HG03432 (cell line): ENCODE results near the gene IGSF8.

Source experiments
- ATAC-seq: cut with Tn5 transposase; IDR thresholded peaks from one replicate; pipeline ENCODE4 v1.9.1; 2021; ENCODE audit warnings: mild to moderate bottlenecking, moderate library complexity; ENCODE audit not compliant: unreplicated experiment

The IGSF8 gene, protein sequence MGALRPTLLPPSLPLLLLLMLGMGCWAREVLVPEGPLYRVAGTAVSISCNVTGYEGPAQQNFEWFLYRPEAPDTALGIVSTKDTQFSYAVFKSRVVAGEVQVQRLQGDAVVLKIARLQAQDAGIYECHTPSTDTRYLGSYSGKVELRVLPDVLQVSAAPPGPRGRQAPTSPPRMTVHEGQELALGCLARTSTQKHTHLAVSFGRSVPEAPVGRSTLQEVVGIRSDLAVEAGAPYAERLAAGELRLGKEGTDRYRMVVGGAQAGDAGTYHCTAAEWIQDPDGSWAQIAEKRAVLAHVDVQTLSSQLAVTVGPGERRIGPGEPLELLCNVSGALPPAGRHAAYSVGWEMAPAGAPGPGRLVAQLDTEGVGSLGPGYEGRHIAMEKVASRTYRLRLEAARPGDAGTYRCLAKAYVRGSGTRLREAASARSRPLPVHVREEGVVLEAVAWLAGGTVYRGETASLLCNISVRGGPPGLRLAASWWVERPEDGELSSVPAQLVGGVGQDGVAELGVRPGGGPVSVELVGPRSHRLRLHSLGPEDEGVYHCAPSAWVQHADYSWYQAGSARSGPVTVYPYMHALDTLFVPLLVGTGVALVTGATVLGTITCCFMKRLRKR

DNA sequence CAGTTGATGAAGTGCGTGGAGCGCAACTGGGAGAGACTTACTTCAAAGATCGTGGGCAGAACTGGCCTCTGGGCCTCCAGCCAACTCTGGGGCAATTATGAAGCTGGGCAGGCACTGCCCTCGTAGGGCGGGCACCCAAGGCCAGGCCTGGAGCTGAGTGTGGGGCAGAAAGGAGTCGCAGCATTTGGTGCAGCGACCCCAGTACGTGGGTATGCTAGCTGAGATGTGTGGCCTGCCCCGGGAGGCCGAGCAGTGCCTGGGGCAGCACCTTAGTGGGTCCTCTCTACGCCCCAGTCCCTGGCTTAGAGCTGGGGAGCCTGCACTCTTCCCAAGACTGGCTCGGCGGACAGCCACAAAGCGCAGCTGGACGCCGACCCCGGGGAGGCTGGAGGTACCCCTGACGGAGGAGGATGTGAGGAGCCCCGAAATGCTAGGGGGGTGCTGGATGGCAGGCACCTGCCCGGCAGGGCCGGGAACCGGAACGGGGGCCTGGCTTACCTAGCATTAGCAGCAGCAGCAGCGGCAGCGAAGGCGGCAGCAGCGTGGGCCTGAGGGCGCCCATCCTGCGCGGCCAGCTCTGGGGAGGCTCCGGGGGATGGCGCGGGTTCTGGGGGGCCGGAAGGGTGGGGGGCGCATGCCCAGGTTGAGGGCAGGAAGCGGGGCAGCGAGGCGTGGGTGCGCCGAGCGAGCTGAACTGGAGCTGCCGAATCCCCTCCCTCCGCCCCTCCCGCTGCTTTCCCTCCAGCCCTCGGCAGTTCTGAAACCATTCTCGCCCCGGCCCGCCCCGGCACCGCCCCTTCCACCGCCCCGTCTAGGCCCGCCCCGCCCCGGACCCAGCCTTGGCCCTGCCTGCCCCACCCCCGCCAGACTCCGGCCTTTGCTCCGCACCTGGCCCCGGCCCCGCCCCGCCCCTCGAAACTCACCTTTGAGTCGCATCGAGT lies at the start of gene IGSF8:
Gene IGSF8, minus strand, starts transcription at position 709 of the 941 bp plus-strand sequence. Its CDS starts 147 bp downstream, at position 562.
- peak; percentile 59 for ATAC-seq

DNA sequence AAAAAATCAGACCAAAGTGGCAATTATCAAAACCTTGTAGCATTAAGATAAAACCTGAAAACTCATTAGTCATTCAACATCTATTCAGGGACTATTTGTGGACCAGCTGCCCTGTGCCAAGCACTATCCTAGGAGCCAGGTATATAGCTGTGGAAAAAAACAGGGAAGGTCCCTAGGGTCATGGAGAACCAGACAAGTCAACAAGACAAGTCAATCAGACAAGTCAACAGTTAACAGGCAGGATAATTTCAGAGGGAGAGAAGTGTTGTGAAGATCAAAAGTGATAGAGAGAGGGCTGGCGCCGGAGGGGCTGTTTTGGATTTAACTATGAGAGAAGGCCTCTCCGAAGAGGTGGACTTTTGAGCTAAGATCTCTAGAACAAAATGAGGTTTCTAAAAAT lies 49.7 kb upstream of the IGSF8 start:
- ATAC-seq, result no peak

DNA sequence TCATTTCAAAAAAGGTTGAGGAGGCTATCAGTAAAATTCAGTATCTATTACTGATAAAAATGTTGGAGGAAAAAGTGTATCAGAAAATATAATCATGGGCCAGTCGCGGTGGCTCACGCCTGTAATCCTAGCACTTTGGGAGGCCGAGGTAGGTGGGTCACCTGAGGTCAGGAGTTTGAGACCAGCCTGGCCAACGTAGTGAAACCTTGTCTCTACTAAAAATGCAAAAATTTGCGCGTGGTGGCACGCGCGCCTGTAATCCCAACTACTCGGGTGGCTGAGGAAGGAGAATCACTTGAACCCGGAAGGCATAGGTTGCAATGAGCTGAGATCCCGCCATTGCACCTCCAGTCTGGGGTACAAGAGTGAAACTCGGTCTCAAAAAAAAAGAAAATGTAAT lies 47.7 kb upstream of the IGSF8 start:
- no peak for ATAC-seq

DNA sequence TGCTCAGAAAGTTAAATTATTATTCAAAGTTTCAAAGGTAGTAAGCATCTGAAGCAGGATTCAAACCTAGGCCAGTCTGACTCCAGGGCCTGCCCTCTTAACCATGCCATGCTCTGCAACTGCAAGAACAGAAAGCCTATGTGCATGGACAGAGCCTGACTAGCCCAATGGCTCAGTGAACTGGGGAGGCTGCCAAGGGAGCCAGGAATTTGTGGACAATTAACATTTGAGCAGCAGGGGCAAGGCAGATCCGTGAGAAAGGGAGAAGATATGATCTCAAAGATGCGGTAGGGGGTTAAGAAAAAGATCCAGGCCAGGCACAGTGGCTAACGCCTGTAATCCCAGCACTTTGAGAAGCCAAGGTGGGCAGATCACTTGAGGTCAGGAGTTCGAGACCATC lies 46.5 kb upstream of the IGSF8 start:
- ATAC-seq, result no peak

DNA sequence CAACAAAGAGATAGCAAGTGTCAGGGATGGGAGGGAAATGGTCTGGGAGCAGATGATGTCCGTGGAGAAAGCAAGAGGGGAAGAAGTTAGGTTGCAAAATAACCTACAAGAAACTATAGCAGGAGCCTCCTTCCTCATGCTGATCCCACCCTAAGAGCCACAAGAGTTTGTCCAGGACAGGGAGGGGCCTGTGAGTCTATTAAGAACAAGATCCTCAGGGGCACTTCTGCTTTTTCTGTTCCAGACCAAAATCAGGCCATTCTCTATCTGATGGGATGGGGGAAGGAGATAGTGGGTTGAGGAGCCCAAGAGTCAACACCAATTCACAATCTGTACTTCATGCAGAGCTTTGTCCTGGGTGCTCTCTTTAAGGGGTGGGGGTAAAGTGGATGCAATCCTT lies 45.3 kb upstream of the IGSF8 start:
- no peak for ATAC-seq

DNA sequence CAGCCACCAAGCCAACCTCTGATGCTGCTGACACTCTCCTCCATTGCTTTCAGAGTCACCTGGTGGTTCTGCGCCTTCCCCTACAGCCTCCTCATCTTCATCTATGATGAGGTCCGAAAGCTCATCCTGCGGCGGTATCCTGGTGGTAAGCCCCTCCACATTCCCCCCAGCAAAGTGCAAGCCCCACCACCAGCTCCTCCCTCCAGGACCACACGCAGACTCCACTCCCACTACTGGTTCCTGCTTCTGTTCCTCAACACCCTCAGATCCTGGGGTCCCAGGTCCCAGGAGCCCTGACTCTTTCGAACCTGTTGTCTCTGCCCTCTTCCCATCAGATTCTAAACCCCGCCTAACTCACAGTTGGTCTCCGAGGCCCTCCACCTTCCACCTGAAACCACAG lies 41.4 kb upstream of the IGSF8 start:
- ATAC-seq, result no peak

DNA sequence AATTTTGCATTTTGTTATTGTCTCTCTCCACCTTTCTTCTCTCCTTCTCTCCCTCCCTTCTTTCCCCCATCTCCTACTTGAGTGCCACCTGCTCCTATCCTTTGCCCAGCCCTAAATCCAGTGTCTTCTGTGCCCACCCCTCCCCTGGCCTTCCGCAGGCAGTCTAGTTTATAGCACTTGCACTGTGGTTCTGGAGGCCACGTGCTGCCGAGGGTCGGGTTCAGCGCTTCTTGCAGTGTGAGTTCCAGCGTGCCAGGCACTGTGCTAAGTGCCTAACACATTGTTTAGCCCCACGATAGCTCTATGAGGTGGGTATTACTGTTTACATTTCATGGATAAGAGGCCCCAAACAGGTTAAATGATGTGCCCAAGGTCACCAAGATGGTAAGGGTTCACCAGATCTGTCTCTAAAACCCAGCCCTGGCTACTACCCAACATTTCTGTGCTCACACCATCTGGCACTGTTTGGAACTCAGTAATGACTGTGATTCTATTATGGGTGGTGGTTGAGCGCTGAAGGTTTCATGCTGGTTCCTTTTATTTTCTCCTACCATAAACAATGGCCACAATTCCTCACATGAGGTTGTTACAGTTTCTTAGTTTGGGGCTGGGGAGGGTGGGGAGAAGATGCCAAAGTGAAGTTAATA lies 38.9 kb upstream of the IGSF8 start:
- no peak for ATAC-seq

DNA sequence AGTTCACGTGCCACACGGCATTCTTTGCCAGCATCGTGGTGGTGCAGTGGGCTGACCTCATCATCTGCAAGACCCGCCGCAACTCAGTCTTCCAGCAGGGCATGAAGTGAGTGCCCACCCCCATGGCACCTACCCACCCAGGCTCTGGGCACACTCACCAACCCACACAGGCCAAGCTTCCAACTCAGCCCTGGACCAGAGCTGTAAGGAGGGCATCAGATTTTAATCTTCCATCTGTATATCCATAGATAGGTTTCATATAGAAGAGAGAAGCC lies 38.4 kb upstream of the IGSF8 start:
- ATAC-seq, result no peak

DNA sequence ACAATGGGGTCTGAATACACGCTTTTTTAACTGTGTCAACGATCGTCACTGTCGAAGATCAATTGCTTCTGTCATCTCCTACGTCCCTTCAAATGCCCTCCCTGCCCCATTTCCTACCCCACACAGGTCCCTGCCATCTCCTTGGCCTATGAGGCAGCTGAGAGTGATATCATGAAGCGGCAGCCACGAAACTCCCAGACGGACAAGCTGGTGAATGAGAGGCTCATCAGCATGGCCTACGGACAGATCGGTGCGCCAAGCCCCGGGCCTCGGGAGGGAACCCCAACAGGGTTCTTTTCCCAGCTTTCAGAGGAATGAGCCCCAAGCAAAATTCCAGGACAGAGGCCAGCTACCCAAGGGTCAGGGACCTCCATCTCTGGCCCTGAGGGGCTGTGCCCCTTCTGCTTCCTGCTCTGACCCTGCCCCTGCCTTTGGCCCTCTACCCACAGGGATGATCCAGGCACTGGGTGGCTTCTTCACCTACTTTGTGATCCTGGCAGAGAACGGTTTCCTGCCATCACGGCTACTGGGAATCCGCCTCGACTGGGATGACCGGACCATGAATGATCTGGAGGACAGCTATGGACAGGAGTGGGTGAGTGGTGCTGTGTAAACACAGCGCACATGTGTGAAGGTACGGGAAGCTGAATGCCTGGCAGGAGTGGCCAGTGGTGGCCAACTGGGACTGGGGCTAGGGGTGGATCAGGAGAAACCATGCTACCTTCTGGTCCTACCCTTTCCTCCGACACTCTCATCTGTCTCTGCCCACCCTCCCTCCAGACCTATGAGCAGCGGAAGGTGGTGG lies 37.9 kb upstream of the IGSF8 start:
- ATAC-seq, result no peak

DNA sequence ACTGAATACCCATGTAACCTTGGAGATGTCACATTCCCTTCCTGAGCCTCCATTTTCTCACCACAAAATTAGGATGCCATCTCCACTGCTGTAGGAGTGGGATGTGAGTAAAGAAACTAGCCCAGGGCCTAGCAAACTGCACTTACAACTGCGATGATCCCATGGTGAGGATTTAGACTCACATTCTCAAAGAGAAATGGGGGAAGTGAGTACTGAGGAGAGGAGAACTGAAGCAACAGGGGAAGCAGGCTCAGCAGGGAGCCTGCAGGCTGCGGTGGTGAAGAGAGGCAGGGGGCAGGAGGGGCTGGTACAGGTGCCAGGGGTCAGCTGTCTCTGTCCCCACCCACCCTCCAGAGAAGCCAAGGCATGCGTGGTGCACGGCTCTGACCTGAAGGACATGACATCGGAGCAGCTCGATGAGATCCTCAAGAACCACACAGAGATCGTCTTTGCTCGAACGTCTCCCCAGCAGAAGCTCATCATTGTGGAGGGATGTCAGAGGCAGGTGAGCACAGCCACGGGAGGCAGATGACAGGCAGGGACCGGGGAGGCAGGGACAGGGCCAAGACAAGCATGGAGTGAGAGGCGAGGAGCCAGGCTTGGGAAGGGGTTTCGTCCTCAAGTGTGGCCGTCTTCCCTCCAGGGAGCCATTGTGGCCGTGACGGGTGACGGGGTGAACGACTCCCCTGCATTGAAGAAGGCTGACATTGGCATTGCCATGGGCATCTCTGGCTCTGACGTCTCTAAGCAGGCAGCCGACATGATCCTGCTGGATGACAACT lies 36.6 kb upstream of the IGSF8 start:
- no peak for ATAC-seq

DNA sequence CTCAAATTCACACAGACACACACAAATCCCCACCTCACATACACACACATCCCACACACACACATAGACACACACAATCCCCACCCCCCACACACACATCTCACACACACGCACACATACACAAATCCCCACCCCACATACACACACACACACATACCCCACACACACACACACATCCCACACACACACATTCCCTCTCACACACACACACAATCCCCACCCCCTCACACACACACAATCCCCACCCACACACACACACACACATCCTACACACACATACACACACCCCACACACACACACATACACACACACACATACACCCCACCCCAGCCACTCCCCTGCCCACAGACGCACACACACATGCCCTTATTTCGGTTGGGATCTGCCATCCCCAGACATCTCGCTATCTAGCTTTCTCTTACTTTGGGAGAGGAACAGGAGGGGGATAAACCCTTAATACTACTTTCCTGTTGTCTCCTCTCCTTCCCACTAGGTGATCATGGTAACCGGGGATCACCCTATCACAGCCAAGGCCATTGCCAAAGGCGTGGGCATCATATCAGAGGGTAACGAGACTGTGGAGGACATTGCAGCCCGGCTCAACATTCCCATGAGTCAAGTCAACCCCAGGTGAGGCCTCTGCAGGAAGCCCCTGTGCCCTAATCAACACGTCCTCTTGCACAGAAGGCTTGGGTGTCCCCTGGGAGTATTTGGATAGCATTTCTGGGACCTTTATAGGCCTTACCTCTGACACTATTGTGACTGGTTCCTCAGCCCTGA lies 35.8 kb upstream of the IGSF8 start:
- no peak for ATAC-seq

DNA sequence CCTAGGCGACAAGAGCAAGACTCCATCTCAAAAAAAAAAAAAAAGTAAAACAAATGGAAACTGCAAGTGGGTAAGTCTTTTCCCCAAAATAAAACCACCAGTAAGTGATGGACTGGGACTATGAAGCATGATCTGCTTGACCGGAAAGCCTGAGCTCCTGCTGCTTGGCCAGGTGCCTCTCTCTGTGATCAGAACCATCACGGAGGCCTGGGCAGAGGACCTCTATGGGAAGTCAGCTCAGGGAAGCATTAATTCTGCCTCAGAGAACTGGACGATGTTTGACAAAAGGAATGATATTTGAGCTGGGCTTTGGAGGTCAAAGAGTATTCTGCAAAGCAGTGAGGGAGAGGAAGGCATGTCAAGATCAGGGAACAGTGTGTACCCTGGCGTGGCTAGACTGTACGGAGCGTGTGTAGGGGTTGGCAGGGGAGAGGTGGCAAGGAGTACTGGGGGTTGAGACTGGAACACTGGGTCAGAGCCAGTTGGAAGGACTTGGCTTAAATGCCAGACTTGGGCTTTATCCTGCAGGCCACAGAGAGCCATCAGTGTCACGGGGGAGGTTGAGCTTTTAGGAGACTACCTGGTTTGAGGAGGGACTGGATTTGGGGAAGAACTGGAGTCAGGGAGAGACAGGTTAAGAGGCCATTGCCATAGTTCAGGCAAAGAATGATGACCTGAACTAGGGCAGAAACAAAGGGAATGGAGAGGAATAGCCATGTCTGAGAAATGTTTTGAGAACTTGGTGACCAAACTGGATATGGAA lies 33.6 kb upstream of the IGSF8 start:
- ATAC-seq, result no peak

DNA sequence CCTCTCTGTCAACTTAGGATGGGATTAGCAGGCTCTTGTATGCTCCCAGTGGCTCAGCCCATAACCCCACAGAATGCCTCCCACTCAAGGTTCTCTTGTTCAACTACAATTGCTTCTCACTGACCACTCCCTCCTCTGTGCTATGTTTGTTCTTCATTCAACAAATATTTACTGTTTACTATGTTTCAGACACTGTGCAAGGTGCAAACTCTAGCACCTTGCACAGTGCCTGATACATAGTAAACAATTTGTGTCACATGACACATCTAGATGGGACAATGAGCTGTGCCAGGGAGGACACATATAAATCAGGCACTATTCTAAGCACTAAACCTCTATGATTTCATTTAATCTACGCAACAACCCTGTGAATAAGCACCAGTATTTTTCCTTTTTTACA lies 32.5 kb upstream of the IGSF8 start:
- no peak for ATAC-seq

DNA sequence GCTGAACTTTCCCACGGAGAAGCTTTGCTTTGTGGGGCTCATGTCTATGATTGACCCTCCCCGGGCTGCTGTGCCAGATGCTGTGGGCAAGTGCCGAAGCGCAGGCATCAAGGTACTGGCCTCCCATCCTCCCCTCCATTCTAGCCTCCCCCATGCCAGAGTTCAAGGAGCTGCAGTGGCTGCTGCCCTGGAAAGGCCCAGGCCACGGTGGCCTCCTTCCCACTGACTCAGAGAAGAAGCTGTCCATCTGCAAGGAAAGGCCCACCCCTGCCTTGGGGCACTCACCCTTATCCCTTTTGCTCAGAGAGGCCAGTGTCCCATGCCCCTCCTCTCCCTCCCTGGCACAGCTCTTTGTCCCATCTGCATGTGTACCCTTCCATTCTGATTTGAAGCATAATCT lies 32.1 kb upstream of the IGSF8 start:
- ATAC-seq, result no peak

DNA sequence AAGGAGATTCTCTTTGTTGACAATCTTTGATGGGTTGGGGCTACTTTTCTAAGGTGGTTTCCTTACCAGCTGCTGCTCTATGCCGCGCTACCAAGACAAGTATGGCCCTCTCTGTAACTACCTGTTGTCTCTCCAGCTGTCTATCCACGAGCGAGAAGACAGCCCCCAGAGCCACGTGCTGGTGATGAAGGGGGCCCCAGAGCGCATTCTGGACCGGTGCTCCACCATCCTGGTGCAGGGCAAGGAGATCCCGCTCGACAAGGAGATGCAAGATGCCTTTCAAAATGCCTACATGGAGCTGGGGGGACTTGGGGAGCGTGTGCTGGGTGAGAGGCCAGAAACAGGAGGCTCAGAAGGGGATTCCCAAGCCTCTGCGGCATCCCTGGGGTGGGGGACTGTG lies 31.5 kb upstream of the IGSF8 start:
- no peak for ATAC-seq

DNA sequence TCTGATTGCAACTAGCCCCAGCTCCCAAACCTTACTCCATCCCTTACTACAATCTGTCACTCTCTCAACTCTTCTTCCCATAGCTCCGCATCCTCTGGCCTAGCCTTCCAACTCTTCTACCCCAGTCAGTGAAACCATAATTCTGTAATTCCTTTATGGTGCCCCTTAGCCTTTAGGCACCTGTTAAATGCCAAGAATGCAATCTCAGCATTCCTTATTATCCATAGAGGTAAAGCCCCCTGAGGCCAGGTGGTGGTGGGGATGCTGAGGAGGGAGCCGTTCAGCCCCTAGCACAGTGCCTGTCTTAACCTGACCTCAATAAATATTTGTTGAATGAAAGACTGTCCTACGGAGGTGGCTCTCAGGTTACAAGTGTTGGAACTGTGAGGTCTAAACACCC lies 31.1 kb upstream of the IGSF8 start:
- ATAC-seq, result no peak

DNA sequence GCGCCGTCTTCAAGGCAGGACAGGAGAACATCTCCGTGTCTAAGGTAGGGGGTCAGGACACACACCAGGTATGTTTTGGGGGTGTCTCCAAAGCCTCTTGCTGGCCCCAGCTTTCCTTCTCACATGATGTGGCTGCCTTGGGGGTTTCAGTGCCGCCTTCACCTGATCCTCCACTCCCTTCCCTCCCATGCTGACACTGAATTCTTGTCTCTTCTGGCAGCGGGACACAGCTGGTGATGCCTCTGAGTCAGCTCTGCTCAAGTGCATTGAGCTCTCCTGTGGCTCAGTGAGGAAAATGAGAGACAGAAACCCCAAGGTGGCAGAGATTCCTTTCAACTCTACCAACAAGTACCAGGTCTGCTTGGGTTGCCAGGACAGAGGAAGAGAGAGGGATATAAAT lies 30.6 kb upstream of the IGSF8 start:
- no peak for ATAC-seq

DNA sequence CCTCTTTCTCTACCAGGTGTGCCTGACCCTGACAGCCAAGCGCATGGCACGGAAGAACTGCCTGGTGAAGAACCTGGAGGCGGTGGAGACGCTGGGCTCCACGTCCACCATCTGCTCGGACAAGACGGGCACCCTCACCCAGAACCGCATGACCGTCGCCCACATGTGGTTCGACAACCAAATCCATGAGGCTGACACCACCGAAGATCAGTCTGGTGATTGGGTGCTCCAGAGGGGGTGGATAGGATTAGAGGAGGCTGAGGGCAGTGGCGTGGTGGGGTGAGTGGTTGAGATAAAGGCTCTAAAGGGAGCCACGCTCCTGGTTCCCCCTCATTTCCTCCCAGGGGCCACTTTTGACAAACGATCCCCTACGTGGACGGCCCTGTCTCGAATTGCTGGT lies 30.2 kb upstream of the IGSF8 start:
- ATAC-seq, result no peak
